TTC549 (cell line): ENCODE measurements around the gene TFF2.

Experiments used
- FAIRE-seq: peaks from 2 replicates; lab custom pipeline; 2012; peaks lifted over from hg19 to GRCh38; lab: Jason Lieb, UNC

The TFF2 gene

DNA sequence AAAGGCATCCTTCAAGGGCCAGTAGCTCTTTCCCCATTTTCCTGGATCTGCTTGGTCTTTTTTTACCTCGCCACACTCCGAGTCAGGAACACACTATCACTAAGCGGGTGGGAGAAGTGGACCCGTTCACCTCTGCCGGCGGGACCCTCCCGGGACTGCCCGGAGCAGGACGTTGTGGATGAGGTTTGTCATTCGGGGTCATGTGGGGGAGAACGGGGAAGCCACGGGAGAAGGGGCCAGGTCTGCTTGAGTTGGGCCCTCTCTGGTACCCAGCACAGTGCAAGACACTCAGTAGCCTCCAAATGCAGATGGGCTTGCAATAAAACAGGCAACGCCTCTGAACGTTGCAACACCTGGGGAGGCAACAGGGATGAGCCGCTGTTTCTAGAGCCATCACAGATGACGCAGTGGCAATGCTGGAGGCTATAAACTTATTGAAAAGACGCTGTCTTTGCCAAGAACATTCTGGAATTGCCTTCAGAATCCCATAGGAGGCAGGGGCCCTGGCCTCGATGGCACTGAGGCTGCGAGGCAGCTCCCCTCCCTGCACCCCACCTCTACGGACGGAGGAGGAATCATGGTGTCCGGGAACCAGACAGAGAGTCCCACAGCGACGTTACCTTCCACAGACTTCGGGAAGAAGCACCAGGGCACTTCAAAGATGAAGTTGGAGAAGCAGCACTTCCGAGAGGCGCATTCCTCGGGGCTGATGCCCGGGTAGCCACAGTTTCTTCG, 3.8 kb downstream of the TFF2 start:
- FAIRE-seq, result no peak

DNA sequence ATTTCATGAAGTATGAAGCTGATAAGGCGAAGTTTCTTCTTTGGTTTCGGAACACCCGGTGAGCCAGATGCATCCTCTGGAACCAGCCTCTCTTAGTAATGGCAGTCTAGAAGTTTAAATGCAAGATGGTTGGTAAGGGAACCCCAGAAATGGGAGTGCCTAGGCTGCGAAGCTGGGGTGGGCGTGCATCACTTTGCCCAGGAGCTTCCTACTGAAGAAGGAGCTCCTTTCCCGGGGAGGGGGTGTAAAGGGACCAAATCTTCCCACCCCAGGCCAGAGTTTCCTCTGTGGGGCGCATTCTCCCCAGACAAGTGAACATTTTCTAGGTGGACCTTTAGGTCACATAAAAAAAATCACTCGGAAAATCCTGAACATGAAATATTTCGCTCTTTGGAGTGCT, 4.4 kb downstream of the TFF2 start:
- no peak for FAIRE-seq

DNA sequence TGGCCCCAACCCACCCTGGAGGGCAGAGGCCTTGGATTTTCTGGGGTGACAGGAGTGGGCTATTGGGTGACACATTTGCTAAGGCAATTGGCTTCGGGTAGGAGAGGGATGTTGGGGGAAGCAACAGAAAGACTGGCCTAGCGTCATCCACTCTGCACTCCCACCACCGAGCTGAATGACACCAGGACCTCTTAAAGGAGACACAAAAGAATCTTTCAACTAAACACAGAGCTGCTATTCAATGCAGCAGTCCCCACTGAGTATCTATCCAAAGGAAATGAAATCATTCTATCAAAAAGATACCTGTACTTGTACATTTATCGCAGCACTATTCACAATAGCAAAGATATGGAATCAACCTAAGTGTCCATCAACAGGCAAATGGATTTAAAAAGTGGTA, 6.2 kb downstream of the TFF2 start:
- no peak for FAIRE-seq

GRCh38 chr21:42343963-42344510, 6.8 kb downstream of the TFF2 start:
- no peak for FAIRE-seq

DNA sequence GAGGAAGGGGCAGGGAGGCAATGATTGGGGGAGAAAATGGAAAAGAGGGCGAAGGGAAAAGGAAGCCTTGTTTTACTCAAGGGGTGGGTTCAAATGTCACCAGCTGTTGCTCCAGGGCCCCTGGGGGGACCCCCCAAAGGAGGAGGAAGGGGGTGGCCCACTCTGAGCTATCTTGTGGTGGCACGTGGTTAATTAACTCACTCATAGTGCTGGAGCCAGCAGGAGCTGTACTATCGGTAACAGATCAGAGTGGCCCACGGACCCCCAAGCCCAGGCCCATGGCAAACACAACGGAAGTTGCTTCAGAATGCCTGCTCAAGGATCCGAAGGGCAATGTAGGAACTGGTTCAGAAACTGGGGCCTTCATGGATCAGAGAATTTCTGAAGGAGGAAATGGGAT, 7.2 kb downstream of the TFF2 start:
- no peak for FAIRE-seq

DNA sequence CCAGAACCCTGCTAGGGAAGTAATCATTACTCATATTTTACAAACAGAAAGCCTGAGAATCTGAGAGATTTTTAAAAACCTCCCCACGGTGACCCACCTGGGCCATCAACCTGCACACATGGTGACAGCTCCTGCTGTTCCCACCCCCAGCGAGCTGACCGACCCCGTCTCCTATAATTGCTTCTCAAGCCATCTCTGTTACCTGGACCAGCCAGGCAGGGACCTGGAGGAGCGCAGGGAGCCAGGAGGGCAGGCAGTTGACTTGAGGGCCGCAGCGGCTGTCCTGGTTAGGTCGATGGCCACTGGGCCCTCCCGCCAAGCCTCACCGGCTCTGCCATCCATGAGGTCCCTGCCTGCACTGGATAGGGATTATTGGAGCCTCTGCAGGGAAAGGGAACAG, 7.7 kb downstream of the TFF2 start:
- no peak for FAIRE-seq

GRCh38 chr21:42341776-42342542, 8.8 kb downstream of the TFF2 start:
- FAIRE-seq, result no peak

- FAIRE-seq, result no peak
Measured at GRCh38 chr21:42340187-42341050, 10.4 kb downstream of the TFF2 start.

- no peak for FAIRE-seq
Measured at GRCh38 chr21:42338729-42339715, 11.8 kb downstream of the TFF2 start.

- FAIRE-seq, result no peak
Measured at GRCh38 chr21:42337830-42338728, 12.7 kb downstream of the TFF2 start.

DNA sequence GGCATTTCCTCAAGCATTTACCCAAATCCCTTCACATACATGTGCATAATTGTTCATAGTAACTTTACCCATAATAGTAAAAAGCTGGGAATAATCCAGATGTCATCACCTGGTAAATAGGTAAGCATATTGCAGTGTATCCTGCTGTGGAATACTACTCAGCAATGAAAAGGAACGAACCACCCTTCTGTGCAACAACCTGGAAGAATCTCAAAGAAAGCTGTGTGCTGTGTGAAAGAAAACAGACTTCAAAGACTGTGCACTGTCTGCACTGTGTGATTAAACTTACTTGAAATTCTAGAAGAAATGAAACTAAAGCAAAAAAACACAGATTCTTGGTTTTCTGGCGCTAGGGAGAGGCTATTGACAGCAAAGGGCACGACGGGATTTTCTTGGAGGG, 13.5 kb downstream of the TFF2 start:
- no peak for FAIRE-seq

DNA sequence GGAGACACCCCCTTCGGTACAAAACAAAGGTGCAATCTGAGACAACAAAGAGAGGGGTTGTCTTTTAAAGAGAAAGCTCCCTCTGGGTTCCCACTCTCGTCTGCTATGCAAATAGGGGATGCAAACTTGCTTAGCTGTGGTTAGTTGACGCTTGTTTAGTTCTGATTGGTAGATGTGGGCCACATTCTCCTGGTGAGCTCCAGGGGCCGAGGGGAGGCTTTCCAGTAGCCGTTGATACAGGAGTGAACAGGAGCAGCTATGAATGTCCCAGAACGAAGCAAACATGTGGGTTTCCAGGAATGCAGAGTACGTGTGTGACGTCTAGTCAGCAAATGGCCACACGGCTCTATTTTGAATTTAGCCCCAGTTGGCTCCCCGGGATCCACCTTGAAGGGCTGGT, 14.7 kb downstream of the TFF2 start:
- no peak for FAIRE-seq

DNA sequence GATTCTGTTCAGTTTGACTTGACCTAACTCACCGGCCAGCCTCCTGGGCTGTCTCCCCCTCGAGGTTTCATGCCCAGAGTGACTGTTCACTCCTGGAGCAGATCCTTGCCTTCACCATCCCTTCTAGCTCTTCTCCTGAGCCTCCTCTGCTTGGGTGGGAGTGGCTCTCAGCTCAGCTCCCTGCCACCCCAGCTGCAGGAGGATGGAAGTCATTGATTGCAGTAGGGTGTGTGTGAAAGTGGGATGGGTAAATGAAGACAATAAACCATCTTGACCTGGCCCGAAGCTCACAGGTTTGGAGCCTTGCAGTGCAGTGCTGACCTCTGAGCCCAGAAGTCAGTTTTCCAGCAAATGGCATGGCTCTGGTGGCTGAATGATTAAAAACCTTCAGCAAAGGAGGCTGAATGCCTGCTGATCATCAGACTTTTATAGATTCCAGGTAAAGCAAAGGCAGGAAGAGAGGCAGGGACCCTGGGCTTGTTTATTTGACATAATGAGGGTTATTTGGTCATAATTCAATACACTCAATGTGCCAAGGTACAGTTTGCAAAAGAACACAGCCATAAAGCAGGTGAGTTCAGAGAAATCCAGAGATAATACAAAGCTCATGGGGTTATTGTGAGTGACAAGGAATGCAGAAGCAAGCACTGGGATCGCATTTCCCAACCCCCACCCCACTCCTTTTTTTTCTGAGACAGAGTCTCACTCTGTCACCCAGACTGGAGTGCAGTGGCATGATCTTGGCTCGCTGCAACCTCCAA, 18.1 kb downstream of the TFF2 start:
- no peak for FAIRE-seq

DNA sequence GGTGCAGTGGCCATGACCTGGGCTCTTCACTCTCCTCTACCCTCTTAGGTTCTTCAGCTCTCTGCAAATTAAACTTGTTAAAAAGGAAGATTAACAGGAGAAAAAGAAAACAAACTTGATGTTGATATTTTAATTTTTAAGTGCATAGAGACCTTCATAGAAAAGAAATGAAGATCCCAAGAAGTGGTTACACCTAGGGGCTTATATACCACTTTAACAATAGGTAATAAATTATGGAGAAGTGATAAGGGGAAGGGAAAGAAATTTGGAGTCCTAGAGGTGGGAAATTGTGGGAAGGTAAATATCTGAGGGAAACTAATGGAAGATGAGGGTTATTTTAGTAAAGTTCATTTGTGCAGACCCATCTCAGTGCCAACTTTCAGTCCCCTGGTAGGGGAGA, 19.1 kb downstream of the TFF2 start:
- no peak for FAIRE-seq

GRCh38 chr21:42330380-42331371, 20.1 kb downstream of the TFF2 start:
- no peak for FAIRE-seq

DNA sequence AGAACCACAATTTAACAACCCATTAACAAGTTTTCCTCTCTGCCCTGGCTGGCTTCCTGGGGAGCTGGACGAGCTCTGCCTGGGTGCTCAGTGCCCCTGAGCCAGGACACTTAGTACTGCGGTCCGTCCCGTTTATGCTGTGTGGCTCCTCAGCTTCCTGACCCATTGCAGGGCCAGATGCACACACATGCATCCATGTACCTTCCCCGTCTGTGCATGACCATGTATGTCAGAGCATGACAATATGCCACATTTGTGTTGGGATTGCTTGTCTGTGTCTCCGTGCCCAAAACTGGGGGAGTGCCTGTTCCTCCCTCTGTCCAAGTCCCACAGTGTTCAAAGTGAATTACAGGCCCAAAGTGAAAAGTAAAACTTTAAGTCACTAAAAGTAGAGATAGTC, 25.9 kb downstream of the TFF2 start:
- no peak for FAIRE-seq

- FAIRE-seq, result no peak
Measured at GRCh38 chr21:42321845-42322244, 28.9 kb downstream of the TFF2 start.

GRCh38 chr21:42321231-42321630, 29.6 kb downstream of the TFF2 start:
- no peak for FAIRE-seq
